Measurements from ENCODE around the gene UBQLNL. TPM values are rescaled to one million over a fixed set of nuclear protein-coding genes. Genes with fewer than 3 reads are reported as not detected.

UBQLNL gene
- total RNA-seq, 1 donor from 2014 or later, result 0.79 TPM

DNA sequence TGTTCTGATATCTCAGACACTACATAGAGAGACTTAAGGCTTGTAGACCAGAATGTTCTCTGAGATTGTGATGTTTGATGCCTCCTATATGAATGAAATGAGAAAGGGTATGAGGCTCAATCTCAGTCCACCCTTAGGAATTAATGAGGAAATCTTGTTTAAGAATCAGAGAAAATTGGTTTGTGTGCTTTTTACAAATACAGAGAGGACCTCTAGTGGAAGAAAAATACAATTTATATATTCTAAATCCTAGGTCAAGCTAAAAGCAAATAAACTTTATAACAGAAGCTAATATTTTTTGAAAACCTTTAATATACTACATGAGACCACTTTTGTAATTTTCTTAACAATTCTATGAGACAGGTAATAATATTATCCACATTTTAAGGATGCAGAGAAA, 36.8 kb upstream of the UBQLNL start:
- no peak for DNase-seq (ENCODE audit: low spot score, unreplicated experiment)
- Mint-ChIP-seq H3K9me3 (ENCODE audit: low read depth) (no peaks in the 10 kb centered on the region), H3K4me1 (ENCODE audit: low read depth) (no peaks in the 10 kb centered on the region), H3K27me3 (no peaks in the 10 kb centered on the region), H3K27ac (no peak overlapping the region), H3K4me3 (ENCODE audit: low read depth) (no peak overlapping the region), H3K36me3 (ENCODE audit: insufficient read depth) (no peaks in the 10 kb centered on the region)
- TF ChIP-seq, protein P1, sequence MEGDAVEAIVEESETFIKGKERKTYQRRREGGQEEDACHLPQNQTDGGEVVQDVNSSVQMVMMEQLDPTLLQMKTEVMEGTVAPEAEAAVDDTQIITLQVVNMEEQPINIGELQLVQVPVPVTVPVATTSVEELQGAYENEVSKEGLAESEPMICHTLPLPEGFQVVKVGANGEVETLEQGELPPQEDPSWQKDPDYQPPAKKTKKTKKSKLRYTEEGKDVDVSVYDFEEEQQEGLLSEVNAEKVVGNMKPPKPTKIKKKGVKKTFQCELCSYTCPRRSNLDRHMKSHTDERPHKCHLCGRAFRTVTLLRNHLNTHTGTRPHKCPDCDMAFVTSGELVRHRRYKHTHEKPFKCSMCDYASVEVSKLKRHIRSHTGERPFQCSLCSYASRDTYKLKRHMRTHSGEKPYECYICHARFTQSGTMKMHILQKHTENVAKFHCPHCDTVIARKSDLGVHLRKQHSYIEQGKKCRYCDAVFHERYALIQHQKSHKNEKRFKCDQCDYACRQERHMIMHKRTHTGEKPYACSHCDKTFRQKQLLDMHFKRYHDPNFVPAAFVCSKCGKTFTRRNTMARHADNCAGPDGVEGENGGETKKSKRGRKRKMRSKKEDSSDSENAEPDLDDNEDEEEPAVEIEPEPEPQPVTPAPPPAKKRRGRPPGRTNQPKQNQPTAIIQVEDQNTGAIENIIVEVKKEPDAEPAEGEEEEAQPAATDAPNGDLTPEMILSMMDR (IDR thresholded peaks at IDR 0.05; ENCODE audit: unreplicated experiment), result peak; percentile 16

DNA sequence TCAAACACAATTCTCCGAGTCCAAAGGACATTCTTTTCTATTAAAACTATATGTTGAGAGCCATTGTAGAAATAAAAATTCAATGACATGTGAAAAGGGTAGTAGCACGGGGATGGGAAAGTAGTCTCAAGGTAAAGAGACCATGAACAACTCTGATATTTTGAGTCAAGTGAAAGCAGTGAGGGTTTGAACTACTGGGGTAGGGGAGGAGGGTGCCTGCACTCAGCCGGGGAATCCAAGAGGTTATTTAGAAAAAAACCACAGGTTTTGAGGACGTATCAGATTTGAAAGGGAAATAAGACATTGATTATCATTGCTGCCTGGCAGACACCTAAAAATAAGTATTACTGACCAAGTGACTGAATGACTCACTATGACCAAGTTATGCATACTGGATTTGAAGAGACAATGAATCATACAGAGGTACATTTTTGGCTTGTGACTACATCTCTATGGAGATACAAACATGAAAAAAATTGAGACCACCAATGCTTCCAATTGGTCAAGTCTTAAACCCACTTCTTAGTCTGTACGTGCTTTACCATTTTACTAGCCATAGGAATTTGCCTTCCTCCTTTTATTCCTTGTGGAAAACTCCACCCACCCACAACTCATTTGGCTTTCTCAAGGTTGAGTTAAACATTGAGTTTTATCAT, 34.1 kb upstream of the UBQLNL start:
- Mint-ChIP-seq H3K36me3 (ENCODE audit: insufficient read depth) (no peaks in the 10 kb centered on the region), H3K4me3 (ENCODE audit: low read depth) (no peak overlapping the region), H3K27me3 (no peaks in the 10 kb centered on the region), H3K4me1 (ENCODE audit: low read depth) (no peaks in the 10 kb centered on the region), H3K27ac (no peak overlapping the region), H3K9me3 (ENCODE audit: low read depth) (no peaks in the 10 kb centered on the region)
- TF ChIP-seq, protein P1 (IDR thresholded peaks at IDR 0.05; ENCODE audit: unreplicated experiment), result no peak
- DNase-seq (ENCODE audit: low spot score, unreplicated experiment), result no peak

DNA sequence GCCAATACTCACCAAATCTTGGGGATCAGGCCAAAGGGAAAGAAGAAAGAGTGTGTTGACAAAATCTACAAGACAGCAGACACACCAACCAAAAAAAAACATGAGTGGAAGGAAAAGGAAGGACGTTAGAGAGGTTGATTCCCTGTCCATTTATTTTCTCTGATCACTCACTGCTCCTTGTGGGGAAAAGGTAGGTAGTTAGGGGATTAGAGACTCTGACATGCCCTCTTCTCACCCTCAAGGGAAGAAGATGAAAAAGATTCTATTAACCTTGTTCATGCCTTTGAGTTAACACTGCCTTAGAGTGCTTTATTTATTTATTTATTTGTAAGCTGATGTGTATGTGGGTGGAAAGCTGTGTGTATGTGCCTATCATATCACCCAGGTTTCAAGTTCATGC, 31.9 kb upstream of the UBQLNL start, which contains the start of gene OR52H1:
Gene OR52H1 (minus strand): TSS at position 101 of the 400 bp plus-strand sequence. CDS start 3,035 bp downstream, outside the sequence.
- H3K9me3 Mint-ChIP-seq (ENCODE audit: low read depth), result no peaks in the 10 kb centered on the region
- TF ChIP-seq, protein P1 (IDR thresholded peaks at IDR 0.05; ENCODE audit: unreplicated experiment), result no peak
- H3K36me3 Mint-ChIP-seq (ENCODE audit: insufficient read depth), result no peaks in the 10 kb centered on the region
- H3K27me3 Mint-ChIP-seq, result no peaks in the 10 kb centered on the region
- DNase-seq (ENCODE audit: low spot score, unreplicated experiment), result no peak
- no peaks in the 10 kb centered on the region for H3K4me1 Mint-ChIP-seq (ENCODE audit: low read depth)
- H3K27ac Mint-ChIP-seq, result no peak within 1 kb of the TSS
- H3K4me3 Mint-ChIP-seq (ENCODE audit: low read depth), result no peak within 1 kb of the TSS

DNA sequence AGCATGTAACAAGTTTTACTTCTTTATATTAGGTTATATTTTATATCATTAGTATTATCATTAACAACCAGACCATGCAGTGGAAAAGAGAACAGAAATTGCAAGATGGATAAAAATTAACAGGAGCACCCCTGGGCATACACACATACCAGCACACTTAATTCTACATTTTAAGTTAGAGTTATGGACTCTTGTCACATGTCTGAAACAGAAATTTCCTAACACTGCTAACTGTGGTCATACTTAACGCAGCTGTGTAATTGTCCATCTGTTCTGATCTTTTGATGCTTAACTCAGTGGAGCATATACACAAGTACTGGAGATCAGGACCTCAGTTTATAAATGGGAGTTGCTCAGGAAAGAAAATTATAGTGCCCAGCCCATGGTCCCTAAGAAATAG, 31.5 kb upstream of the UBQLNL start:
- Mint-ChIP-seq H3K36me3 (ENCODE audit: insufficient read depth) (no peaks in the 10 kb centered on the region), H3K9me3 (ENCODE audit: low read depth) (no peaks in the 10 kb centered on the region), H3K27me3 (no peaks in the 10 kb centered on the region), H3K4me1 (ENCODE audit: low read depth) (no peaks in the 10 kb centered on the region), H3K27ac (no peak overlapping the region), H3K4me3 (ENCODE audit: low read depth) (no peak overlapping the region)
- no peak for DNase-seq (ENCODE audit: low spot score, unreplicated experiment)
- TF ChIP-seq, protein P1 (IDR thresholded peaks at IDR 0.05; ENCODE audit: unreplicated experiment), result no peak

DNA sequence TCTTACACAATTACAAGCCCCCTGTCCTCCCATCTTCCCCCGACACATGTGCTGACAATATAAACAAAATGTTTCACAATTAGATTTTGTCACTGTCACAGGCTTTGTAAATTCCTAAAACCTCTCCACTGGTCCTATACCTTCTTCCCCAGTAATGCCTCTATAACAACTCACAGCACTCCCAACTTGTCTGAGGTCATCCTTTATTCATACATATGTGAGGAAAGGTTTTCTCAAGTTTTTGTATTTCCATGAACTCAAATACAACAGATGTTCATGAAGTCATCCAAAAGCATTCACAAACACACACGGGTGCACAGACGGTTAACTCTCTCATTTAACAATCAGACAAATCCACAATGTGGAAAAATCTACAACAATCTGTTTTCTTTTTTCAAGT, 30.0 kb upstream of the UBQLNL start:
- Mint-ChIP-seq H3K36me3 (ENCODE audit: insufficient read depth) (no peaks in the 10 kb centered on the region), H3K27ac (no peak overlapping the region), H3K27me3 (no peaks in the 10 kb centered on the region), H3K4me3 (ENCODE audit: low read depth) (no peak overlapping the region), H3K4me1 (ENCODE audit: low read depth) (no peaks in the 10 kb centered on the region), H3K9me3 (ENCODE audit: low read depth) (no peaks in the 10 kb centered on the region)
- DNase-seq (ENCODE audit: low spot score, unreplicated experiment), result no peak
- TF ChIP-seq, protein P1 (IDR thresholded peaks at IDR 0.05; ENCODE audit: unreplicated experiment), result no peak

Data from progenitor cell of endocrine pancreas (in vitro differentiated cells).